NCI-H524 treated with DMSO at 0.1 percent for 48 hours (cell line): ENCODE measurements around the gene DPP9.
"Not testable (repeated sequence)": the region's sequence is repeated elsewhere in the genome, so short reads cannot be mapped to it uniquely, and the experiment has no call there.

Experiments
- DNase-seq: peaks from one replicate; lab custom pipeline; 2025; lab: John Stamatoyannopoulos, UW

The DPP9 gene

DNA sequence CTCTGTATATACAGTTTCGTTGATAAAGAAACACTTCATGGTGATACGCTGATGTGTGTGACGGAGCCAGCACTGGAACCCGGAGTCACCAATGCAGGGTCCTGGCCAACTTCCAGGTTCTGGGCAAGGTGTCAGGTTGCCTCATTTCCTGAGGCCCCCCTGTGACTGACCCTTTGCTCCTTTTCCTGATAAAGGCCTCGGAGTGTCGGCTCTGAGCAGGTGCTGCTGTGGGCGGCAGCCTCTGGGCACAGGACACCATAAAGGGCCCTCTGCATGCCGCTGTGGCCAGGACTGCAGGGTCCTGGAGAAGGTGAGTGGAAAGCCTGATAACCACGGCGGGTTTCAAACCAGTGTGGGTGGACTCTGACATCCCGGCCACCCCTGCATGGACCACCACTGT is 36.2 kb downstream of the DPP9 start:
- no peak for DNase-seq

DNA sequence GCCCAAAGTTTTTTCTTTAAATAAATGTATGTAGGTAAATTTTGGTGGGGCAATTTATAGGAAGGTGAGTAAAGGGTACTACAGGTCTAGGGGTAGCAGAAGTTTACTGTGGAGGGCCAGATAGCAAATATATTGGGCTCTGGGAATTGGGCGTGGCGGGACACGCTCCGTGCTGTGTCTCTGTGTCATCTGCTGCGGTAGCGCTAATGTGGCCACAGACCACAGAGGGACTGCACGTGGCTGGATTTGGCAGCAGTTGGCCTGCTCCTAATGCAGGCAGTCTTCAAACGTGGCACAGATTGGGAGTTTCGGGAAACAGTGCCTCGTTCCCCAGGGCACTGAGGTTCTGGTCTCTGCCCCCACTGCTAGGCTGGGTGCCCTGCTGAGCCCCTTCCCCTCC is 36.9 kb downstream of the DPP9 start:
- DNase-seq: no peak

DNA sequence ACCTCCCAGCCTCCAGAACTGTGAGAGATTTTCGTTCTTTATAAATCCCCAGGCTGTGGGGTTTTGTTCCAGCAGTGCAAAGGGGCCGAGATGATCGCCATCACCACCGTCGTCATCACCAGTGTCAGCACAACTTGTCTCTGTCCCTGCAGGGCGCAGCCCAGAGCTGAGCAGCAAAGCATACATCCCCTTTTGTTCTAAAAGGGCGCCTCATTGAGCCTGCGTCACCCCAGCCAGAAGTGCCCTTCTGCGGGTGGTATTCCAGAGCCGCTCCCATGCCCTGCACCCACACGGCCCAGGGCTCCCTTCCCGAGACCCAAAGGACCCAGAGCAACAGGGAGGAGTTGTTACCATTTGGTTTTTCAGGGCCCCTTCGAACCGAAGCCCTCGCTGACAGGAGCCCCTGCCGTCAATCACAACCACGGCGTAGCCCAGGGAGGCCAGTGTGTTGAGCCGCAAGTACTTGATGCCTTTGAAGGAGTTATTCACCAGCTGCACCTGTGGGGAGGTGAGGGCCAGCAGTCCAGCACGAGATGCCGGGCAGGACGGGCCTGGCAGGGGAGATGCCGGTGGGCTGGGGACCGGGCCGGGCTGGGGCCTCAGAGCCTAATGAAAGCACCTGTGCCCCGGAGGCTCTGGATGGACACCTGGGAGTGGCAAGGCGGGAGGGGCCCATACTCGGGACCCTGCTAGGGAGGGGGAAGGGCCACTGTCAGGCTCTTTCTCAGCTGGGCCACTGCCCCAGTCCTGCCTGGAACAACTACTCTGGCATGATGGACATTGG is 39.1 kb downstream of the DPP9 start:
- DNase-seq: no peak

DNA sequence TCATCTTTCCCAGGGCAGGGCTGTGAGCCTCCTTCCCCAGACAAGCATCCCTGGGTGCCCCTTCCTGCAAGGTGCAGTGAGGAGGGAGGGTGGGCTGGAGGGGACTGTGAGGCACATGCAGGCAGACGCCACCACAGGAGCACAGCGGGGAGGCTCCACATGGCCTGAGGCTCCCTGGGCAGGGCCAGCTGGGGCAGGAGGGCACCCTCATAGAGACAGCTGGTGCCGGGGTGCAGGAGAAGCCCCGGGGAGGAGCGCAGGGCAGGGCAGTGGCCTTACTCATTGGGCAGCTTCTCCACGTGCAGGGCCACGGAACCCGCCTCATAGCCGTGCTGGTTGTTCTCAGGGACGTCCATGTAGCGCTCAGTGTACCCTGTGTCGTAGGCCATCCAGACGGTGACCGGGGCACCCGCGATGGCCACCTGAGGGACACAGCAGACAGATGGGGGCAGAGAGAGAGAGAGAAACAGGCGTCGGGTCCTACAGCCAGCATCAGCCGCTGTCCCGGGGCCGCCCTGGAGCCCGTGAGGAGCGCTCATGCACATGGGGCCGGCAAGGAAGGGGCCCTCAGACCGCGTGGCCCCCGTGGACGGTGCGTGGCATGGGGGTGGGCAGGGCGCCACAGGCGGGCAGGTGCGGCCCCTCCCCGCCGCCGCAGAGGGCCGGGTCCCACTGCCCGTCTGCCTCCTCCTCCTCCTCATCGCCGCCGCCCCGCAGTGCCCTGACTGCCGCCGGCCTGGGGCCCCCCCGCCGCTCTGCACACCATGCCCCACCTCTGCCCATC is 41.0 kb downstream of the DPP9 start:
- DNase-seq: no peak

DNA sequence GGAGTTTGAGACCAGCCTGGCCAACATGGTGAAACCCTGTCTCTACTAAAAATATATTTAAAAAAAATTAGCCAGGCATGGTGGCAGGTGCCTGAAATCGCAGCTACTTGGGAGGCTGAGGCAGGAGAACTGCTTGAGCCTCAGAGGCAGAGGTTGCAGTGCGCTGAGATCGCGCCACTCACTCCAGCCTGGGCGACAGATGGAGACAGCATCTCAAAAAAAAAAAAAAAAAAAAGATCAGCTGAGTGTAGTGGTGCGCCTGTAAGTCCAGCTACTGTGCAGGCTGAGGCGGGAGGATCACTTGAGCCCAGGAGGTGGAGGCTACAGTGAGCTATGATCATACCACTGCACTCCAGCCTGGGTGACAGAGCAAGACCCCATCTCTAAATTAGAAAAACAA is 43.6 kb downstream of the DPP9 start:
- not testable (repeated sequence) for DNase-seq

DNA sequence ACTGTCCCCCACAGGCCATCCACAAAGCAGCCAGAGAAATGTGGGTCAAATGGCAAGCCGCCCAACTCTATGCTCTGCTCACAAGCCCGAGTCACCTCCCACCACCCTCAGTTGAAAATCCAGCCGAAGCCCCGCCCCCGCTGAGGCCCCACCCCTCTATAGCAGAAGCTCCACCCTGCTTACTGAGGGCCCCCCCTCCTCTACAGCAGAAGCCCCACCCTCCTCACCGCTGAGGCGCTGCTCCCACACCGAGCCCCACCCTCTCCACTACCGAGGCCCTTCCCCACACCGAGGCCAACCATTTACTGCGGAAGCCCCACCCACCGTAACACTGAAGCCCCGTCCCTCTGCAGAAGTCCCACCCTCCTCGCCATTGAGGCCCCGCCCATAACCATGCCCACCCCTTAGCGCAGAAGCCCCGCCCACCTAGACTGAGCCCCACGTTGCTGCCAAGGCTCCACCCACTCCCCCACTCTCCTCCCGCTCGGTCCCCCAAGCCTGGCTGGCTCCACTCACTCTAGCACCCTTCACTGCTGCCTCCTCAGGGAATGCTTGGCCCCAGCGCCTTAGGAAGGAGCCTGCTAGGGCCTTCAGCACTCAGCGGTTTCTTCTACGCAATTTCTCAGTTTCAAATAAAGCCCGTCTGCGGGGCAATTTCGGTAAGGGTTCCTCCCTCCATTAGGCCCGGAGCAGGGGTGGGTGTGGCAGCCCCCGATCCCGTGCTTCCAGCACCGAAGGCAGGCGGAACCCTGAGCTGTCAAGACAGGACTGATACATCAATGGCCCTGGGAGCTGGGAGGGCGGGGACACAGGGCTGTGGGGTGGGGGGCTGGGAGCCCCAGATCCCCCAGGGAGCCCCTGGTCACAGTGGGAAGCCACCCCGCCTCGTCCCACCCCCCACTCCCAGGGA is 44.5 kb downstream of the DPP9 start:
- DNase-seq: no peak

DNA sequence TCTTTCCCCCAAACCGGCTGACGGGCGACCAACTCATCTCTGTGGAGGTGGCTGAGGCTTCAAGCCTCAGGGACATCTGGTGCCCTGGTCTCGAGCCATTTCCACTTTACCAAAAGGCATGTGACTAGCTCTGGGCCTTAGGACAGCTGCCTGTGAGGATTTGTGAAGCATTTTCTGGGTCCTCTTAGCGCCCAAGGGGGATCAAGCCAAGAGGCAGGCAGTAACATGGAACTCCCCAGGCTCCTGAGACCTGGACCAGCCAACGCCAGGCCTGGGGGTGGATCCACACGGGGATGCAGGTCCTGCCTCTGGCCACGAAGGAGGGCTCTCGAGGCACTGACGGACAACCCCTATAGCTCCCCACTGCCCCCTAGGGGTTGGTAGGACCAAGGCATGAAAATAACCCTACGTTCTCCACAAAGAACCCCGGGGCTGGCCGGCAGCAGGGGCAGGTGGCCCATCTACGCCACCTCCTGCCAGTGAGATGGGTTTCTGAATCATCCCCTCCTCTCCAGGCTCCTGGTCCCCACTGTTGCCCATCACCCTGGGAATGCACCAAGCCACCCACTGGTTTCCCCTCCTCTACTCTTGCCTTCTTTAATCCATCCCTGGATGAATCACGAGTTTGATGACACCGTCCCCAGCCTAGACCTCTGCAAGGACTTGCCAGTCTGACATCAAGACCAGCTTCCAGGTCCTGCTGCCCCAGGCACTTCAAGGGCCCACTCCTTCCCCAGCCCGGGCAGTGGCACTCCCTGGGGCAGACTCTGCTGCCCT is 46.5 kb downstream of the DPP9 start:
- peak; percentile 69 for DNase-seq

DNA sequence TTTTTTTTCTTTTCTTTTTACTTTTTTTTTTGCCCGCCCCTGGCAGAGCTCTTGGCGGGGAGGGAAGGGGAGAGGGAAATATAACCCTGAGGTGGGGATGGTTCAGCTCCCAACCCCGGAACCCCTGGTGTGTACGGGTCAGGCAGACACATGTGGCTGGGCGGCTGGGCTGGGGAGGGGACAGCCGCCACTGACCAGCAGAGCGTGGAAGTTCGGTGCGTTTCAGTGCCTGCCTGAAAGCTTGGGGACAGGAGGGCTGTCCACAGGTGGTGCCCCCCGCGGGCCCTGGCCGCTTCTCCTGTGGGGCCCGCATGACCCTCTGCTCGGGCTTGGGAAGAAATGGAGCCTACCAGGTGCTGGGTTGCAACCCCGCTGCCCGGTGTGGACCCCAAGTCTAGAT is 48.3 kb downstream of the DPP9 start:
- DNase-seq: no peak

DNA sequence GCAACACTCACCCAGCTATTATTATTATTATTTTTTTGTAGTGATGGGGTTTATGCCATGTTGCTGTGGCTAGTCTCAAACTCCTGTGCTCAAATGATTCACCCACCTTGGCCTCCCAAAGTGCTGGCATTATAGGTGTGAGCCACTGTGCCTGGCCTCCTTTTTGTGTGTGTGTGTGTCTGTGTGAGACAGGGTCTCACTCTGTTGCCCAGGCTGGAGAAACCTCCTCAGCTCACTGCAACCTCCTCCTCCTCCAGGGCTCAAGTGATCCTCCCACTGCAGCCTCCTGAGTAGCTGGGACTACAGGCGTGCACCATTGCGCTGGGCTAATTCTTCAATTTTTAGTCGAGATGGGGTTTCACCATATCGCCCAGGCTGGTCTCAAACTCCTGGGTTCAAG is 49.9 kb downstream of the DPP9 start:
- DNase-seq: no peak

DNA sequence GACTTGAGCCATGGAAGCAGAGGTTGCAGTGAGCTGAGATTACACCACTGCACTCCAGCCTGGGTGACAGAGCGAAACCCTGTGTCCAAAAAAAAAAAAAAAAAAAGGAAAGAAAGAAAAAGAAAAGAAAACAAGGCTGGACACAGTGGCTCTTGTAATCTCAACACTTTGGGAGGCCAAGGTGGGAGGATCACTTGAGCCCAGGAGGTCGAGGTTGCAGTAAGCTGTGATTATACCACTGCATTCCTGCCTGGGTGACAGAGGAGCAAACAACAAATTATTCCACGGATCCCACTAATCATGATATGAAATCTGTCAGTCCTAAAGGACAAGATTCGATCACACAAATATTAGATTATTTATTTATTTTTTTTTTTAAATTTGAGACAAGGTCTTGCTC is 50.4 kb downstream of the DPP9 start:
- no peak for DNase-seq

DNA sequence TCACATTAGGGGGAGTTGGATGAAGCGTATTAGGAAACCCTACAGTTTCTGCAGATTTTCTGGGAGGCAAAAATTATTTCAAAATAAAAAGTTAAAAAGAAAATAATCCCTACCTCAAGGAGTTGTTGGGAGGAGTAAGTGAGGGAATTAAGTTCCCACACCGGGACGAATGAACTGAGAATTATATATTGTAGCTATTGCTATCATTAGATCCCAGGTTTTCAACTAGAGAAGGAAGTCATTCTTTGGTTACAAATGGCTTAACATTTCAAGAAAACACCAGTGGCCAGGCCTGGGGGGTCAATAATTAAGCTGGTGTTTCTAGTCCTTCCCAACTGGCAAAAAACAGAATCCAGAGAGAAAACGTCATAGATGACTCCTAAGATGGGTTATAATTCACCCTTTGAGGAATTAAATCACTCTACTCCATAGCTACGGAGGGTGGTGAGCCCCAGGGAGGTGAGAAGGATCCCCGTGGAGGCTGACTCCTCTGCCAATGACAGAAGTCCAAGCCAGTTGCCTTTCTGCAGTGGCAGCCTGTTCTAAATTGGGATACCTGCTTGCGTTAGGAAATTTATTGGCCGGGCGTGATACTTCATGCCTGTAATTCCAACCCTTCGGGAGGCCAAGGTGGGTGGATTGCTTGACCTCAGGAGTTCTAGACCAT is 52.3 kb downstream of the DPP9 start:
- no peak for DNase-seq

DNA sequence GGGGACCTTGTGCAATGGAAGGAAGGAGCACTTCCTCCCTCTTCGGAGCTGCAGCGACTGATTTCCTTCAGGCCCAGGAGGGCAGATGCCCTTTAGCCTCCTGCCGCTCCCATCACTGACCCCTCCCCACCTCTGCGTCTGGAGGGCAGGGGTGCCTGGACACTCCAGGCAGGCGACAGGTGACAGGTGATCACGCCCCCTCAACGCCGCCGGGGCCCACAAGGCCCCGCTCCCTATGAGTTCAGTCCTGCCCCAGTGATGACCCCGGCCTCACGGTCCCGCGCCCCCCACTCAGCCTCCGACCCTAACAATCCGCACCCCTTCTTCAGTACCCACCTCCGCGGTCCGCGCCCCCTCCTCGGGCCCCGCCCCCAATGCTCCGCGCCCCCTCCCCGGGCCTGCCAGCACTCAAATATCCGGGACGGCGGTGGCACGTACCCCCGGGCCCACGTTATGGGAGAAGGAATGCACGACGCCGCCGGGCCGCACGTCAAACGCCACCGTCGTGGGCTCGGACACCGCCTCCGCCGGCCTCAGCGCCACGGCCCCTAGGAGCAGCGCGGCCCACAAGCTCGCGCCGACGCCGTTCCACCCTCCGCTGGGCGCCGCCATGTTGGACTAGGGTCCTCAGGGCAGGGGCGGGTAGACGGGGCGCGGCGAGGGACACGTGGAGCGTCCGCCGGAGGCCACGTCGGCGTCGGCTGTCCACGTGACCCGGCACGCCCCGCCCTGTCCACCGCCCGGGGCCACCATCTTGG is 53.7 kb downstream of the DPP9 start, which contains the start of gene MYDGF:
TSS of gene MYDGF (minus strand) at position 620 of the 758 bp plus-strand sequence. CDS start at position 612, 8 bp downstream.
- DNase-seq: peak; percentile 28

DNA sequence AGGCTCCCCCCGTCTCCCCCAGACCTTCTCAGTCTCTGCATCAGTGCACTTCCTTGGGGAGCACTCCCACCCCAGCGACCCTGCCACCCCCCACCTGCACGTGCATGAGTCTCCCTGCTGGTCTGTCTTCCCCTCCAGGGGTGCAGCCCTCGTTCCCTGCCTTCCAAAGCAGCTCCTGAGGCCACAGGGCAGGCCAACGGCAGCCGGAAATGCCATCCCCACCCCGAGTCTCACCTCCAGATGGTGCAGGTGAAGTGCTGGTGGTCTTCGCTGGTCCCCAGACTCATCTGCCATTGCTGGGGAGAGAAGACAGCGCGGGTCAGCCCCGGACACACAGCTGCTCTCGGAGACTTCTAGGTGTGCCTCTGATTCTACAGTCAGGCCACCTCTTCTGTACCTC is 59.0 kb downstream of the DPP9 start:
- no peak for DNase-seq

DNA sequence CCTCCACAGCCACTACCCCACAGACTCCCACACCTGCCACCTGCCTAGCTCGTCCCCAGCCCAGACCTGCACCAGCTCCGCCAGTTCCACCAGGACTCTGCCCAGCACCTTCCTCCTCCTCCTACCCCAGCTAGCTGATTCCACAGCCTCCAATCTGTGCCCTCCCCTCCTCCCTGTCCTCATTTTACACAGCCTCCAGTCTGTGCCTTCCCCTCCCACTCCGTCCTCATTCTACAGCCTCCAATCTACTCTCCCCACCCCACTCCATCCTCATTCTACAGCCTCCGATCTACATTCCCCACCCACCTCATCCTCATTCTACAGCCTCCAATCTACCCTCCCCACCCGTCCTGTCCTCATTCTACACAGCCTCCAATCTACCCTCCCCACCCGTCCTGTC is 60.8 kb downstream of the DPP9 start:
- no peak for DNase-seq

DNA sequence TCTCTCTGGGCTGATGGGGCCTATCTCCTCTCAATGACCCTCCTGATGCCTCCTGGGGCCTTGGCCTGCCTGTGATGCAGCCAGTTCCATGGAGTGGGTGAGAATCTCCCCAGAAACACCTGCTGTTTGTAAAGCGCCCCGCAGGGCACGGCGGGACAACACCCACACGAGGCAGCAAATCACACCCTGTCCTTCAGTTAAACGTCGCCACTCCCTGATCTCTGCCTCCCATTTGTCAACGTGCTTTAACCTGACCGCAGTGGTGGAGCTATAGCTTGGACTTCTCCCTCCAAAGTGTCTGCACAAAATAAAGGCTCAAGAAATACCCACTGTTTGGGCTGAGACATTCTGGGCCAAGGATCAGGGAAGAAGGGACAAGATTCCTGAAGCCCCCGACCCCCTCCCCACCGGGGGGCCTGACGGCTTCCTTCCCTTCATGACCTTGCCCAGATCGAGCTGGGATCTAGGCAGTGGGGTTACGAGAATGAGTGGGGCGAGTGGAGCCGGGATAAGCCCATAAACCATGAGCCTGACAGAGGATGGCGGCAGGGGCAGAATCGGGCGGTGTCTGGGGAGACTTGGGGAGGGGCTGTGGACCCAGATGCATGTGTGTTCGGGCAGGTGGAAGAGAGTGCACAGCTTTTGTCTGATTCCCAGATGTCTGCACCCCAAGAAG is 61.5 kb downstream of the DPP9 start:
- DNase-seq: no peak

DNA sequence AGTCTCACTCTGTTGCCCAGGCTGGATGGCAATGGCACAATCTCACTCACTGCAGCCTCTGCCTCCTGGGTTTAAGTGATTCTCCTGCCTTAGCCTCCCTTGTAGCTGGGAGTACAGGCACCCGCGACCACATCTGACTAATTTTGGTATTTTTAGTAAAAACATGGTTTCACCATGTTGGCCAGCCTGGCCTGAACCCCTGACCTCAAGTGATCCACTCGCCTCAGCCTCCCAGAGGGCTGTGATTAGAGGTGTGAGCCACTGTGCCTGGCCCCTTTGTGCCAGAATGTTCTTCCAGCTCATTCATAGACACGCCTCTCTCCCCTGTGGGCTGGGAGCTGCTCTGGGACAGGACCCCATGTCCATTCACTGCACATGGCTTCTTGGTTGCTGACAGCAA is 62.6 kb downstream of the DPP9 start:
- no peak for DNase-seq

DNA sequence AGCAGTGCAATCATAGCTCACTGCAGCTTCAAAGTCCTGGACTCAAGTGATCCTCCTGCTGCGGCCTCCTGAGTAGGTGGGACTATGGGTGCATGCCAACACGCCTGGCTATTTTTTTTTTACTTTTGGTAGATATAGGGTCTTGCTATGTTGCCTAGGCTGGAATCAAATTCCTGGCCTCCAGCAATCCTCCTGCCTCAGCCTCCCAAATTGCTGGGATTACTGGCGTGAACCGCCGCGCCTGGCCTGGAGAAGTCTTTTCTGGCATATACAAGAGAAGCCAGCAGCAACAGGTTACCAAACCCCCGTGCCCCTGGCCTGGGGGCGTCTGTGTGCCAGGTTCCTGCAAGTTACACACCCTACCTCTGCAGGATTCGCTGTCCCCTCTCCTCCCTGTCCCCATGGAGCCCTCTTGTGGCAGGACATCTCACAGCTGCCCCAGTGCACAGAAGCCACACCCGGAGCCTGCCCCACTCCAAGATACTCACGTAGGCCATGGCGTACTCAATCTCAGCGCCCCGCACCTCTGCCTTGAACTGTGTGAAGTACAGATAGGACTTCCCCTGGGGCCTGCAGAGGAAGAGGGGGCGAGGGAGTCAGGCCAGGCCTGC is 63.4 kb downstream of the DPP9 start:
- no peak for DNase-seq

DNA sequence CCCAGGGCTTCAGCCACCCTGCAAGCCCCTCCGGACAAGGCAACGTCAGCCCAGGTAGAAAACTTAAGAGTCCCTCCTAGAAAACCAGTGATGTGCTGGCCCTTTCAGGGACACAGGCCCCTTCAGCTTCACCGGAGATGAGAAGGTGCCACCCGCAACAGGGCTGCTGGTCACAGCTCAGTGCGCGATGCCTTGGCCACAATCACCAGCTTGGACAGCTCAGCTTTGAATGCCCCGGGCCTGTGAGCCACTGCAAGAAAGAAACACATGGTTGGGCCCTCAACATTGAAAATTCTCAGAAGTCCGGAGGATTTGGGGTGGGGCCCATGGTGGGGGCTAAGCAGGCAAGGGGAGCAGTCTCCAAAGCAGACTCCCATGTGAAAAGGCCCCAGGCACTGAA is 65.8 kb downstream of the DPP9 start:
- no peak for DNase-seq

DNA sequence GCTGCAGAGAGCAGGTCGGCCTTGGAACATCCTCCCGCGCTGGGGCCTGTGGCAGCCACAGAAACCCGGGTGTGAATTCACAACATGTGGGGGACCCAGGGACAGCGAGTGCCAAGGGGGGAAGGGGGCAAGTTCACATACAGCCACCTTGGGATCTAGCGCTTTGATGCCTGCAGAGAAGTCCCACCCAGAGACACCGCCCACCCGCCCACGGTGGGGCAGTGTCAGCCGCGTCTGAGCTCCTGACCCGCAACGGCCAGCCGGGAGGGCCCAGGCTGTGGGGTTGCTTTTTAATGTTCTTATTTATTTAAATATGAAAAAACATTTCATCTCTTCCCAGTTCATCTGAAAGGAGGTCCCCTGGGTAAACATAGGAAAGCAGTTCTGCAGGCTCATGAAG is 66.4 kb downstream of the DPP9 start:
- DNase-seq: no peak
